Coronary artery (tissue), 2 donors: Measurements from ENCODE around the gene NSUN4.

Experiments
- DNase-seq: peaks from one replicate; pipeline ENCODE4 v3.0.0-alpha.2; 2017; ENCODE audit warnings: low spot score
- H3K27ac ChIP-seq, 2 donors: fragments of 200-600 bp; sonication (generic); one replicate each; pipeline ENCODE4 v1.5.1; 2016 to 2019
- H3K4me3 ChIP-seq: fragments of 200-600 bp; sonication (generic); 2 replicates; pipeline ENCODE4 v1.5.1; 2016; ENCODE audit warnings: mild to moderate bottlenecking, moderate library complexity
- CTCF ChIP-seq: fragments of 200-600 bp; sonication (generic); IDR thresholded peaks from one replicate; pipeline ENCODE4 v1.5.1; 2019; ENCODE audit warnings: antibody characterized with exemption

The NSUN4 gene

GRCh38 chr1:46340404-46341221 is at the start of gene NSUN4:
TSS of gene NSUN4 (plus strand) at chr1:46340807. CDS start at chr1:46340827, 20 bp downstream.
- DNase-seq = peak; percentile 96
- peak; percentile 37 for TF ChIP-seq CTCF
- peak within 1 kb of the TSS; percentile 79 for H3K4me3 ChIP-seq
- peak within 1 kb of the TSS; percentile 93 to 95 for H3K27ac ChIP-seq

GRCh38 chr1:46295306-46295705 is 45.3 kb upstream of the NSUN4 start:
- Histone ChIP-seq H3K4me3 (no peak overlapping the region), H3K27ac (no peak overlapping the region)
- no peak for DNase-seq
- TF ChIP-seq CTCF = no peak

- no peak overlapping the region for H3K4me3 ChIP-seq
- H3K27ac ChIP-seq = no peak overlapping the region
- no peak for TF ChIP-seq CTCF
- no peak for DNase-seq
These were observed 42.2 kb upstream of the NSUN4 start for GRCh38 chr1:46298387-46298786.

GRCh38 chr1:46300673-46301405 is 39.8 kb upstream of the NSUN4 start:
- TF ChIP-seq CTCF = no peak
- peak overlapping the region; percentile 97 for H3K4me3 ChIP-seq
- peak overlapping the region; percentile 89 to 99 for H3K27ac ChIP-seq
- no peak for DNase-seq

GRCh38 chr1:46301406-46301807 is 39.2 kb upstream of the NSUN4 start:
- DNase-seq = no peak
- peak overlapping the region; percentile 89 to 99 for H3K27ac ChIP-seq
- no peak for TF ChIP-seq CTCF
- H3K4me3 ChIP-seq = peak overlapping the region; percentile 97

- H3K27ac ChIP-seq = peak overlapping the region; percentile 89 to 99
- DNase-seq = peak; percentile 81
- TF ChIP-seq CTCF = no peak
- peak overlapping the region; percentile 97 for H3K4me3 ChIP-seq
These were observed 38.6 kb upstream of the NSUN4 start for GRCh38 chr1:46301808-46302640.
